IPS DF 6.9 (cell line): Measurements from ENCODE around the gene NBPF1.
"Not testable (repeated sequence)": the region's sequence is repeated elsewhere in the genome, so short reads cannot be mapped to it uniquely, and the experiment has no call there.

ENCODE experiments used
- DNase-seq: peaks from one replicate; pipeline ENCODE4 v3.0.0-alpha.2; 2013; ENCODE audit warnings: low read depth, low spot score
- H3K27ac ChIP-seq: one replicate; pipeline ENCODE4 v1.5.1; 2013; ENCODE audit warnings: low read length, control low read depth
- H3K27me3 ChIP-seq: 2 replicates; pipeline ENCODE4 v1.6.1; 2013; ENCODE audit warnings: mild to moderate bottlenecking, low read length; ENCODE audit not compliant: control insufficient read depth, insufficient read depth
- H3K36me3 ChIP-seq: 2 replicates; pipeline ENCODE4 v1.6.1; 2013; ENCODE audit warnings: low read length; ENCODE audit not compliant: control insufficient read depth, insufficient read depth
- H3K4me1 ChIP-seq: 2 replicates; pipeline ENCODE4 v1.6.1; 2013; ENCODE audit warnings: low read length; ENCODE audit not compliant: control insufficient read depth, insufficient read depth
- H3K4me3 ChIP-seq: 2 replicates; pipeline ENCODE4 v1.5.1; 2013; ENCODE audit warnings: mild to moderate bottlenecking, low read length
- H3K9me3 ChIP-seq: 2 replicates; pipeline ENCODE4 v1.6.1; 2013; ENCODE audit warnings: low read length, inconsistent platforms; ENCODE audit not compliant: control insufficient read depth, insufficient read depth
- WGBS: extraction: QIAGEN DNeasy Blood & Tissue Kit; methylation state at CpG from one replicate; pipeline ENCODE4 v1.1.7; 2013; ENCODE audit warnings: mixed read lengths, missing lambda C conversion rate; ENCODE audit not compliant: insufficient read length, insufficient coverage; 5-methylcytosine and 5-hydroxymethylcytosine counted together

The NBPF1 gene

DNA sequence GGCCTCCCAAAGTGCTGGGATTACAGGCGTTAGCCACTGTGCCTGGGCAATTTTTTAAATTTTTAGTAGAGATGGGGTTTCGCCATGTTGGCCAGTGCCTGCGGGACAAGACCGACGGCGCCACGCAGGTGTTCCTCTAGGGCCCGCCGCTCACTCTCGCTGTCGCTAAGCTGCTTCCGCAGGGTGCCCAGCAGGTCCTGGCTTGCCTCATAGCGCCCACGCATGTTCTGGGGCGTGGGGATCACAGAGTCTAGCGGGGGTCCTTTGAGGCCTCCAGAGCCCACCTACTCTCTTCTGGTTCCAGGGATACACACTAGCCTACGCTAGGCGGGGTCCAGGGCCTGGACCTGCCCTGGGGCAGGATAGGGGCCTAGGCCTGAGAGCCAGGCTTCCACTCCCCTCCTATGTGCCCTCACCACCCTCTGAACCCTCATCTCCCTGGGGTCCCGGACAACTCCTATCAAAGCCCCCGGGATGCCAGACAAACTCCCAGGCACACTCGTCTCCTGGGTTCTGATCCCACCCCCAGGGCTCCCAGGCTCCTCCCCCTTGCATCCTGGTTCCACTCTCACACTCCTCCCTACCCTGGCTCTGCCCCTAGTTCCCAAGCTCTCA is 16.7 kb upstream of the NBPF1 start:
- H3K36me3 ChIP-seq = peaks cover 38% of the 10 kb centered on the region
- DNase-seq = not testable (repeated sequence)

DNA sequence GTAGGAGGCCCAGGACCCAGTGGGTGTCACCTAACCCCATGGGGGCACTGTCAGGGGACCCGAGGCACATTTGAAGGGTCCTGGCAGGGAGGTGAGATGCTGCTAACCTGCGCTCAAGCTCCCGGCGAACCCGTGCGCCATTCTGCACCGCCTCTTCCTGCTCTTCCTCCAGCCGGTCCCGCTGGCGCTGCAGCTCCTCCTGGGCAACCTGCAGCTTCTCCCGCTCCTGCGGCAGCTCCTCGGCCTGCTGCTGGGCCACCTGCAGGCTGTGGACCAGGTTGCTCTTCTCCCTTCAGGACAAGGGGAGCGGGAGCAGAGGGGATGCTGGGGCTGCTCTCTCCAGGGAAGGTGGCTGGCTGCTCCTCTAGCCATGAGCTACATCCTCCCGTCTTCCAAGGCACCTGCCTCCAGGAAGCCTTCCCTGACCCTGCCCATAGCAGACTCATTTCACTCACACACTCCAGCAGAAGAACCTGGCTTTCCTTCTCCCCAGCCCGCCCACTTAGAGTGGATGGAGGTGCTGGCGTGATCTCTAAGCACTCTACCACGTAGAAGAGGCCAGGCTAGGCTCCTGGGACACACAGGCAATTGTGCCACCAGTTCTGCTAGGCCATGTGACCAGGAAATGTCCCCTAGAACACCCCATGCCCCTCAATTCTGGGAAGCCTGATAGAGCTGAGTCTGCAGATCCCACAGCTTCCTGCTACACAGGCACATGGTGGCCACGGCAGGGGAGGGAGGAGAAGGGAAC is 15.2 kb upstream of the NBPF1 start:
- no peaks in the 10 kb centered on the region for H3K9me3 ChIP-seq
- H3K4me3 ChIP-seq = no peak overlapping the region
- WGBS = no CpG with 5 or more reads among the region's 19 CpGs
- no peak for DNase-seq
- H3K27me3 ChIP-seq = no peaks in the 10 kb centered on the region
- no peaks in the 10 kb centered on the region for H3K4me1 ChIP-seq
- peaks cover 46% of the 10 kb centered on the region for H3K36me3 ChIP-seq
- no peak overlapping the region for H3K27ac ChIP-seq

More for the DNA sequence above, 16.7 kb upstream of the NBPF1 start:
- not testable (repeated sequence) for H3K27ac ChIP-seq, H3K27me3 ChIP-seq, H3K4me1 ChIP-seq, H3K4me3 ChIP-seq, H3K9me3 ChIP-seq
- WGBS = no CpG with 5 or more reads among the region's 21 CpGs

- not testable (repeated sequence) for DNase-seq, H3K27me3 ChIP-seq, H3K4me1 ChIP-seq, H3K27ac ChIP-seq, H3K4me3 ChIP-seq, H3K9me3 ChIP-seq
- peaks cover 35% of the 10 kb centered on the region for H3K36me3 ChIP-seq
- no CpG with 5 or more reads among the region's 15 CpGs for WGBS
Measured at GRCh38 chr1:16626409-16626983, 13.1 kb upstream of the NBPF1 start.

DNA sequence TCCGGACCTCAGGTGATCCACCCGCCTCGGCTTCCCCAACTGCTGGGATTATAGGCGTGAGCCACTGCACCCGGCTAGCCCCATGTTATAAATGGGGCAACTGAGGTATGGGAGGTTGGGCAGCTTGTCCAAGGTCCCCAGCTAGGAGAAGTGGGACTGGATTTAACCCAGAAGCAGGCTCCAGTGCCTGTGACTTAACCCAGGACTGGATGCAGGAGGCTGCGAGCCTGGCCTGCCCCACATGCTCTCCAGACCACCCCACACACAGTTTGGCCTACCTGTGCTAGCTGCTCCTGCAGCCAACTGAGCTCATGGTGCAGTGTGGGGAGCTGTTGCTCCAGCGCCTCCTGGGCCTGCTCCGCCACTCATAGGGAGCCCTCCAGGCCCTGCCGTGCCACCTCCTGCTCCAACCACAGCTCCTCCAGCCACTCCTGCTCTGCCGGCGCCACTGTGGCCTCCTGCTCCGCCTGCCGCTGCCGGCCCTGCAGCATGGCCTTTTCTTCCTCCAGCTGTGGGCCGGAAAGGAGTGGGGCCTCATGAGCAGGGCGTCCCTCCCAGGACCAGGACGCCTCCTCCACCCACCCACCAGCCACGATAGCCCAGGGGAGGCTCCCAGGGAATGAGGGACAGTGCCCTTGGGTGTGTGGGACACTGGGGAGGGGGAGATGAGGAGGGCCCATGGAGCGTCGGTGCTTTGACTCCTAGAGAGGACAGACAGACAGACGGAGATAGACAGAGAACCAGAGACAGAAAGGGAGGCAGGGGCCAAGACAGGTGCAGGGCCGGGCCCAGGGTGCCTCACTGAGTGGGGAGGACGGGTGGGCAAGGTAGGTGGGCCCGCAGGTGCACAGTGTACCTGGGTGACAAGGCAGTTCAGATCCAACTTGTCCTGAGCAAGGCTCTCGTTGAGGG is 12.4 kb upstream of the NBPF1 start:
- H3K4me1 ChIP-seq = no peaks in the 10 kb centered on the region
- no CpG with 5 or more reads among the region's 25 CpGs for WGBS
- H3K4me3 ChIP-seq = no peak overlapping the region
- H3K27me3 ChIP-seq = no peaks in the 10 kb centered on the region
- no peak overlapping the region for H3K27ac ChIP-seq
- H3K36me3 ChIP-seq = peaks cover 31% of the 10 kb centered on the region
- no peaks in the 10 kb centered on the region for H3K9me3 ChIP-seq
- no peak for DNase-seq

GRCh38 chr1:16623812-16624719 is 10.7 kb upstream of the NBPF1 start:
- not testable (repeated sequence) for H3K4me3 ChIP-seq, H3K27ac ChIP-seq, H3K4me1 ChIP-seq, H3K27me3 ChIP-seq, H3K9me3 ChIP-seq, DNase-seq
- H3K36me3 ChIP-seq = peaks cover 29% of the 10 kb centered on the region
- WGBS = no CpG with 5 or more reads among the region's 27 CpGs

DNA sequence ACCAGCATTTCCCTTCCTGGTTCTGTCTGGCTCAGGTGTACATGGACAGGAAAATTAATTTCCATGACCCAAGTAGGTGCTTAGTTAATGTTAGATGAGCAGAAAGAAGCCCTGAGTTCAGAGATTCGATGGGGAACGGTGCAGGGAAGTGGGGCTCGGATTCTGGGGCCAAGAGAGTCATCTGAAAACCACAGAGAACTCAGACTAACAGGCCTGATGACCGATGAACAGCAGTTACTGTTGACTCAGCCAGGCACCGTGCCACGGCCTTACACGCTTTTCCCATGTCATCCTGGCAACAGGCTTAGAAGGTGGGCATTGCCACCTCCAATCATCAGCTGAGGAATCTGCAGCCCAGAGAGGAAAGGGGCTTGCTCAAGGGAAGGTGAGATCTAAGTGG is 10.0 kb upstream of the NBPF1 start:
- not testable (repeated sequence) for H3K4me3 ChIP-seq, DNase-seq, H3K27ac ChIP-seq, H3K27me3 ChIP-seq, H3K4me1 ChIP-seq, H3K9me3 ChIP-seq
- no CpG with 5 or more reads among the region's 7 CpGs for whole genome bisulfite sequencing
- H3K36me3 ChIP-seq = peaks cover 24% of the 10 kb centered on the region

DNA sequence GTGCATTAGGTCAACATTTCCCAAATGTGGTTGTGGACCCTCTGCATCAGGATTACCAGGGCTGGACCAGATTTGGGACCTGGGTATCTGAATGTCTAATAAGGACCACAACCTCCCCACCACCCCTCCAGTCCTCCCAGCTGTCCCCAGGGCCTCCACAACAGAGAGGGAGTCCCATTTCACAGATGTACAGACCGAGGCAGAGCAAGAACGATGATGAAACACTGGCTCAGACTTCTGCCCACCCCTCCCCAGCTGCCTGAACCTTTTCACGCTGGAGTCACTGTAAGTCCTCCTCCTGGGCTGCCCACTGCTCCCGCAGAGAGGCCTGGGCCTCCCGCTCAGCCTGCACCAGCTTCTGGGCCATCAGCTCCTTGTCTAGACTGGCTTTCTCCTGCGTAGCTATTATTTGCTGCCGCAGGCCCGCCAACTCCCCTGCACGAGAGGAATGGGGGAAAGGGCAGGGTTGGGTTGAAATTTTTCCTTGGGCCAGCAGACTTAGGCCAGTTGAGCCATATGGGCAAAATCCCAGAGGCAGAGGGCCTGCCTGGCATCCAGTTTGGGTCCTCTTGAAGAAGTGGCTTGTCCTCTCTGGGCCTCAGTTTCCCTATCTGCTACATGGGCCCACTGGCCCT is 8.4 kb upstream of the NBPF1 start:
- H3K4me3 ChIP-seq, H3K27ac ChIP-seq, DNase-seq, H3K27me3 ChIP-seq, H3K9me3 ChIP-seq, H3K4me1 ChIP-seq: not testable (repeated sequence)
- WGBS = no CpG with 5 or more reads among the region's 9 CpGs
- peaks cover 20% of the 10 kb centered on the region for H3K36me3 ChIP-seq

GRCh38 chr1:16621300-16621658 is 7.9 kb upstream of the NBPF1 start:
- Histone ChIP-seq H3K9me3 (no peaks in the 10 kb centered on the region), H3K27ac (no peak overlapping the region), H3K36me3 (peaks cover 19% of the 10 kb centered on the region), H3K4me3 (no peak overlapping the region), H3K27me3 (no peaks in the 10 kb centered on the region), H3K4me1 (no peaks in the 10 kb centered on the region)
- no peak for DNase-seq
- no CpG with 5 or more reads among the region's 2 CpGs for WGBS

GRCh38 chr1:16619803-16620501 is 6.6 kb upstream of the NBPF1 start:
- not testable (repeated sequence) for H3K36me3 ChIP-seq, H3K27me3 ChIP-seq, DNase-seq, H3K9me3 ChIP-seq, H3K4me3 ChIP-seq, H3K27ac ChIP-seq, H3K4me1 ChIP-seq
- no CpG with 5 or more reads among the region's 21 CpGs for WGBS
